ENCODE data around the gene CKMT2. TPM values are rescaled to one million over a fixed set of nuclear protein-coding genes. Genes with fewer than 3 reads are reported as not detected.

Gene CKMT2
- polyA plus RNA-seq, 2 donors: 0.53 to 1.5 TPM

GRCh38 chr5:81195335-81195929 lies 37.7 kb upstream of the CKMT2 start:
- Histone ChIP-seq H3K27me3 (ENCODE audit: control insufficient read depth in 1 of 2, insufficient read depth in 2 of 2, low read length in 2 of 2) (no peaks in the 10 kb centered on the region), H3K36me3 (ENCODE audit: control insufficient read depth in 2 of 2, insufficient read depth in 2 of 2, low read length in 1 of 2) (no peaks in the 10 kb centered on the region), H3K9me3 (ENCODE audit: control insufficient read depth in 2 of 2, insufficient read depth in 1 of 2, low read depth in 1 of 2, low read length in 1 of 2) (no peaks in the 10 kb centered on the region), H3K4me3 (ENCODE audit: low read depth in 1 of 2, low read length in 2 of 2) (no peak overlapping the region), H3K27ac (ENCODE audit: low read depth in 2 of 2, low read length in 1 of 2) (no peak overlapping the region), H3K4me1 (ENCODE audit: control insufficient read depth in 2 of 2, insufficient read depth in 2 of 2, low read length in 1 of 2) (peaks cover 0 to 3% of the 10 kb centered on the region in 2 donors)
- 79 to 80% methylated on average over 5 of the region's 5 CpGs for WGBS, 2 donors

GRCh38 chr5:81202655-81203054 lies 30.5 kb upstream of the CKMT2 start:
- Histone ChIP-seq H3K36me3 (ENCODE audit: control insufficient read depth in 2 of 2, insufficient read depth in 2 of 2, low read length in 1 of 2) (no peaks in the 10 kb centered on the region), H3K9me3 (ENCODE audit: control insufficient read depth in 2 of 2, insufficient read depth in 1 of 2, low read depth in 1 of 2, low read length in 1 of 2) (no peaks in the 10 kb centered on the region), H3K4me1 (ENCODE audit: control insufficient read depth in 2 of 2, insufficient read depth in 2 of 2, low read length in 1 of 2) (no peaks in the 10 kb centered on the region), H3K4me3 (ENCODE audit: low read depth in 1 of 2, low read length in 2 of 2) (no peak overlapping the region), H3K27me3 (ENCODE audit: control insufficient read depth in 1 of 2, insufficient read depth in 2 of 2, low read length in 2 of 2) (peaks cover 0 to 2% of the 10 kb centered on the region in 2 donors), H3K27ac (ENCODE audit: low read depth in 2 of 2, low read length in 1 of 2) (no peak overlapping the region)
- 42 to 43% methylated on average over 2 of the region's 2 CpGs for WGBS, 2 donors

DNA sequence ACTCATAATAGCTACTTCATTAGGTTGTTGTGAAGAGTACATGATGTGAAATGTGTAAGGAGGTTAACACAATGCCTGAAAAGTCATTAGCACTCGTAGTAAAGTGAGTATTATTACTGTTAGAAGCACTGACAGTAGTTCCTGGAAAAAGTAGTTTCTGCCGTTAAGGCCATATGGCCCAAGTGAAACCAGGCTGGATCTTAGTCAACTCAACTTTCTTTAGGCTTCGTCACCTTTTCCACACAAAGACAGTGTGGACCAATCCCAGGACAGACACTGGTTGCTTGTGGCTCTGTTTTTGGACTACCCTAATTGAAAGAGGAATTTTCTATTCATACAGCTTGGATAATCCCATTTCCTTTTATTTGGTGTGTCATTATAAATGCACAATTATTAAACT lies 29.4 kb upstream of the CKMT2 start:
- no peak overlapping the region for H3K4me3 ChIP-seq (ENCODE audit: low read depth in 1 of 2, low read length in 2 of 2)
- 85% methylated on average over 3 of the region's 3 CpGs for WGBS, 2 donors
- peaks cover 0 to 2% of the 10 kb centered on the region in 2 donors for H3K27me3 ChIP-seq (ENCODE audit: control insufficient read depth in 1 of 2, insufficient read depth in 2 of 2, low read length in 2 of 2)
- no peaks in the 10 kb centered on the region for H3K36me3 ChIP-seq (ENCODE audit: control insufficient read depth in 2 of 2, insufficient read depth in 2 of 2, low read length in 1 of 2)
- no peaks in the 10 kb centered on the region for H3K9me3 ChIP-seq (ENCODE audit: control insufficient read depth in 2 of 2, insufficient read depth in 1 of 2, low read depth in 1 of 2, low read length in 1 of 2)
- no peaks in the 10 kb centered on the region for H3K4me1 ChIP-seq (ENCODE audit: control insufficient read depth in 2 of 2, insufficient read depth in 2 of 2, low read length in 1 of 2)
- H3K27ac ChIP-seq (ENCODE audit: low read depth in 2 of 2, low read length in 1 of 2): no peak overlapping the region

DNA sequence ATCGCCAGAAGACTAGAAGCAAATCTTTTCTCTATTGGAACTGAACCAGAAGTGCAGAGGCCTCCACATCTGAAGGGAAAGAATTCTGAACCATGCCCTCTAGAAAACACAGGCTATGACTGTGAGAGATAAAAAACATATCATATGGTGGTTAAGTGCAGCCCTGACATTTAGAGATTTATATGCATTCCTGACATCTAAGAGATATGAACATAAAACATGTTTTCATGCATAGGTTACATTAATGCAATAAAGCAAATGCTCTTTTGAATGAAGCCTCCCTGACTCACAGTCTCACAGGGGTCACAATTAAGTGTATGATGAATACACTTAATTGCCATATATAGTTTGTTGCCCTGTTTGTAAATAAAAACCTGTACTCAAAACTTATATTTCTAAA lies 28.9 kb upstream of the CKMT2 start:
- WGBS, 2 donors: 95 to 97% methylated on average over 1 of the region's 1 CpG
- H3K36me3 ChIP-seq (ENCODE audit: control insufficient read depth in 2 of 2, insufficient read depth in 2 of 2, low read length in 1 of 2): no peaks in the 10 kb centered on the region
- H3K9me3 ChIP-seq (ENCODE audit: control insufficient read depth in 2 of 2, insufficient read depth in 1 of 2, low read depth in 1 of 2, low read length in 1 of 2): no peaks in the 10 kb centered on the region

DNA sequence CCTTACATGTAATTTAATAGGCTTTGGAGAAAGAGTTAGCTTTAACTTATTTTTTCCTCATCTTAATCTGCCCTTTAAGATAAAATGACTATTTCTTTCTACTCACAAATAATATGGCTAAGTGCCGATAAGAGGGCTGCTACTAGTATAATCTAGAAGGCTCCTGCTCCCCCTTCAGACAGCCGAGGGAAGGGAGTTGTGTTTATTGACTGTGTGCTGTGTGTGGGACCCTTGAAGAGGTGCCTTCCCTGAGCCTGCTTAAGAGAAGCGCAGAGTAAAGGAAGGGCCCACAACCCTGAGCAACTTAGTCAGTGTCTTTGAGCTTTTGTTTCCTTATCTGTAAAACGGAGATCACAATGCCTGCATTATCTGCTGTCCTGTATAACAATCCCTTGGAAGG lies 28.1 kb upstream of the CKMT2 start:
- Histone ChIP-seq H3K4me1 (ENCODE audit: control insufficient read depth in 2 of 2, insufficient read depth in 2 of 2, low read length in 1 of 2) (no peaks in the 10 kb centered on the region), H3K9me3 (ENCODE audit: control insufficient read depth in 2 of 2, insufficient read depth in 1 of 2, low read depth in 1 of 2, low read length in 1 of 2) (no peaks in the 10 kb centered on the region), H3K27ac (ENCODE audit: low read depth in 2 of 2, low read length in 1 of 2) (no peak overlapping the region), H3K36me3 (ENCODE audit: control insufficient read depth in 2 of 2, insufficient read depth in 2 of 2, low read length in 1 of 2) (no peaks in the 10 kb centered on the region), H3K4me3 (ENCODE audit: low read depth in 1 of 2, low read length in 2 of 2) (no peak overlapping the region), H3K27me3 (ENCODE audit: control insufficient read depth in 1 of 2, insufficient read depth in 2 of 2, low read length in 2 of 2) (peaks cover 0 to 2% of the 10 kb centered on the region in 2 donors)
- 79 to 85% methylated on average over 4 of the region's 4 CpGs for WGBS, 2 donors

More for the DNA sequence above, 28.9 kb upstream of the CKMT2 start:
- Histone ChIP-seq H3K27me3 (ENCODE audit: control insufficient read depth in 1 of 2, insufficient read depth in 2 of 2, low read length in 2 of 2) (peaks cover 0 to 2% of the 10 kb centered on the region in 2 donors), H3K4me1 (ENCODE audit: control insufficient read depth in 2 of 2, insufficient read depth in 2 of 2, low read length in 1 of 2) (no peaks in the 10 kb centered on the region), H3K4me3 (ENCODE audit: low read depth in 1 of 2, low read length in 2 of 2) (no peak overlapping the region), H3K27ac (ENCODE audit: low read depth in 2 of 2, low read length in 1 of 2) (no peak overlapping the region)

- Histone ChIP-seq H3K27me3 (ENCODE audit: control insufficient read depth in 1 of 2, insufficient read depth in 2 of 2, low read length in 2 of 2) (peaks cover 0 to 2% of the 10 kb centered on the region in 2 donors), H3K36me3 (ENCODE audit: control insufficient read depth in 2 of 2, insufficient read depth in 2 of 2, low read length in 1 of 2) (no peaks in the 10 kb centered on the region), H3K4me1 (ENCODE audit: control insufficient read depth in 2 of 2, insufficient read depth in 2 of 2, low read length in 1 of 2) (no peaks in the 10 kb centered on the region), H3K27ac (ENCODE audit: low read depth in 2 of 2, low read length in 1 of 2) (no peak overlapping the region), H3K9me3 (ENCODE audit: control insufficient read depth in 2 of 2, insufficient read depth in 1 of 2, low read depth in 1 of 2, low read length in 1 of 2) (no peaks in the 10 kb centered on the region), H3K4me3 (ENCODE audit: low read depth in 1 of 2, low read length in 2 of 2) (no peak overlapping the region)
- WGBS, 2 donors: 75 to 80% methylated on average over 5 of the region's 5 CpGs
Measured at GRCh38 chr5:81207009-81207408, 26.1 kb upstream of the CKMT2 start.

GRCh38 chr5:81208904-81209303 lies 24.2 kb upstream of the CKMT2 start:
- H3K4me3 ChIP-seq (ENCODE audit: low read depth in 1 of 2, low read length in 2 of 2): no peak overlapping the region
- no peaks in the 10 kb centered on the region for H3K36me3 ChIP-seq (ENCODE audit: control insufficient read depth in 2 of 2, insufficient read depth in 2 of 2, low read length in 1 of 2)
- H3K27ac ChIP-seq (ENCODE audit: low read depth in 2 of 2, low read length in 1 of 2): no peak overlapping the region
- 82 to 91% methylated on average over 4 of the region's 4 CpGs for WGBS, 2 donors
- no peaks in the 10 kb centered on the region for H3K27me3 ChIP-seq (ENCODE audit: control insufficient read depth in 1 of 2, insufficient read depth in 2 of 2, low read length in 2 of 2)
- H3K4me1 ChIP-seq (ENCODE audit: control insufficient read depth in 2 of 2, insufficient read depth in 2 of 2, low read length in 1 of 2): no peaks in the 10 kb centered on the region
- no peaks in the 10 kb centered on the region for H3K9me3 ChIP-seq (ENCODE audit: control insufficient read depth in 2 of 2, insufficient read depth in 1 of 2, low read depth in 1 of 2, low read length in 1 of 2)

GRCh38 chr5:81209386-81209785 lies 23.7 kb upstream of the CKMT2 start:
- WGBS, 2 donors: 87 to 90% methylated on average over 5 of the region's 5 CpGs
- no peaks in the 10 kb centered on the region for H3K36me3 ChIP-seq (ENCODE audit: control insufficient read depth in 2 of 2, insufficient read depth in 2 of 2, low read length in 1 of 2)
- no peaks in the 10 kb centered on the region for H3K27me3 ChIP-seq (ENCODE audit: control insufficient read depth in 1 of 2, insufficient read depth in 2 of 2, low read length in 2 of 2)
- no peaks in the 10 kb centered on the region for H3K4me1 ChIP-seq (ENCODE audit: control insufficient read depth in 2 of 2, insufficient read depth in 2 of 2, low read length in 1 of 2)
- no peak overlapping the region for H3K4me3 ChIP-seq (ENCODE audit: low read depth in 1 of 2, low read length in 2 of 2)
- H3K9me3 ChIP-seq (ENCODE audit: control insufficient read depth in 2 of 2, insufficient read depth in 1 of 2, low read depth in 1 of 2, low read length in 1 of 2): no peaks in the 10 kb centered on the region
- no peak overlapping the region for H3K27ac ChIP-seq (ENCODE audit: low read depth in 2 of 2, low read length in 1 of 2)

DNA sequence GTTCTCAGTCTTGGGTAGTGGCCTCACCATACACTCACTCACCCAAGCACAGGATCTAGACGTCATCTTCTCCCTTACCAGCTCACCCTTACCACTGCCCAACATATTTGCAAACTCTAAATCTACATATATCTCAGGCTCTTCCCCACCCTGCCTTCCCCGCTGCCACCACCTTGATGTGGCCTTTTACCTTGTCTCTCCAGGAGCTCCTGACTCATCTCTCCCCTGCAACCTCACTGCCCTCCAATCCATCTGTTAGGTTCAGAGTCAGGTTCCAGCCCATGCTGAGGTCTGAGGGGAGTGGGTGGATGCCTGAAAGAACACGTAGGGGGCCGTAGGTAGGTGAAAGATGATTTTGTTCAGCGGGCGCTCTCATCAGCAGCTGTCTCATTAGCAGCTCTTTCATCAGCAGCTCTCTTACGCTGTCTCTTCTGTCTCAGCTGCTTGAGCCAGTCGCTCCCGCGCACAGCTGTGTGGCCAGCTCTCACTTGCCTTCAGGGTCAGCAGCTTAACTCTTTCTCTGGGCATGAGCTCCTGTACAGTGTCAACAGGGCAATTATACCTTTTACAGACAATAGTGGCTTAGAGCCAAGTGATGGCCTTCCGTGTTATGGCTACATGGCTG lies 23.1 kb upstream of the CKMT2 start:
- Histone ChIP-seq H3K36me3 (ENCODE audit: control insufficient read depth in 2 of 2, insufficient read depth in 2 of 2, low read length in 1 of 2) (no peaks in the 10 kb centered on the region), H3K4me1 (ENCODE audit: control insufficient read depth in 2 of 2, insufficient read depth in 2 of 2, low read length in 1 of 2) (no peaks in the 10 kb centered on the region), H3K27ac (ENCODE audit: low read depth in 2 of 2, low read length in 1 of 2) (no peak overlapping the region), H3K9me3 (ENCODE audit: control insufficient read depth in 2 of 2, insufficient read depth in 1 of 2, low read depth in 1 of 2, low read length in 1 of 2) (no peaks in the 10 kb centered on the region), H3K4me3 (ENCODE audit: low read depth in 1 of 2, low read length in 2 of 2) (no peak overlapping the region), H3K27me3 (ENCODE audit: control insufficient read depth in 1 of 2, insufficient read depth in 2 of 2, low read length in 2 of 2) (no peaks in the 10 kb centered on the region)
- 86 to 88% methylated on average over 11 of the region's 11 CpGs for WGBS, 2 donors

GRCh38 chr5:81212211-81212751 lies 20.8 kb upstream of the CKMT2 start:
- no peaks in the 10 kb centered on the region for H3K9me3 ChIP-seq (ENCODE audit: control insufficient read depth in 2 of 2, insufficient read depth in 1 of 2, low read depth in 1 of 2, low read length in 1 of 2)
- no peaks in the 10 kb centered on the region for H3K36me3 ChIP-seq (ENCODE audit: control insufficient read depth in 2 of 2, insufficient read depth in 2 of 2, low read length in 1 of 2)
- no peaks in the 10 kb centered on the region for H3K4me1 ChIP-seq (ENCODE audit: control insufficient read depth in 2 of 2, insufficient read depth in 2 of 2, low read length in 1 of 2)
- no peaks in the 10 kb centered on the region for H3K27me3 ChIP-seq (ENCODE audit: control insufficient read depth in 1 of 2, insufficient read depth in 2 of 2, low read length in 2 of 2)
- H3K4me3 ChIP-seq (ENCODE audit: low read depth in 1 of 2, low read length in 2 of 2): no peak overlapping the region
- 67 to 82% methylated on average over 11 of the region's 11 CpGs for WGBS, 2 donors
- H3K27ac ChIP-seq (ENCODE audit: low read depth in 2 of 2, low read length in 1 of 2): no peak overlapping the region

Data from esophagus (tissue), 2 donors.